NCI-H128 (cell line): ENCODE measurements around the gene TDRD1.

Source experiments
- DNase-seq: peaks from one replicate; lab custom pipeline; 2025; ENCODE audit not compliant: unreplicated experiment; lab: John Stamatoyannopoulos, UW

Gene TDRD1

DNA sequence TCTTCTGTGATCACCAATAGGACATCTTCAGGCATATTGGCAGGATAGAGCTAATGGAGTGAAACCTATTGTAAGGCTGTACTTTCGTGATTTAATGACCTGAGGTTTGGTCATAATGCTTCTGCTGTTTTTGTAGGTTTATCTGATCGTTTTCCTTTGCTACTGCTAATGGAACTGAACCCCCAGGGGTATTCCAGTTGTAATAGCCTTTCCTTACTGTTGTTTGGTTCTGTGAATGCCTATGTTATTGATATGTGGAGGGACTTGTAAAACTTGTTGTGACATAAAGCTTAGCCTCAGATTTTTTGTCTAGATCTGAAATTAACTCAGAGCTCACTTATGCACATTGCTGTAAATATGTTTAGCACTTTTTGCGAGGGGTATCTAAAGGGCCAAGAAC, 49.0 kb downstream of the TDRD1 start:
- no peak for DNase-seq

DNA sequence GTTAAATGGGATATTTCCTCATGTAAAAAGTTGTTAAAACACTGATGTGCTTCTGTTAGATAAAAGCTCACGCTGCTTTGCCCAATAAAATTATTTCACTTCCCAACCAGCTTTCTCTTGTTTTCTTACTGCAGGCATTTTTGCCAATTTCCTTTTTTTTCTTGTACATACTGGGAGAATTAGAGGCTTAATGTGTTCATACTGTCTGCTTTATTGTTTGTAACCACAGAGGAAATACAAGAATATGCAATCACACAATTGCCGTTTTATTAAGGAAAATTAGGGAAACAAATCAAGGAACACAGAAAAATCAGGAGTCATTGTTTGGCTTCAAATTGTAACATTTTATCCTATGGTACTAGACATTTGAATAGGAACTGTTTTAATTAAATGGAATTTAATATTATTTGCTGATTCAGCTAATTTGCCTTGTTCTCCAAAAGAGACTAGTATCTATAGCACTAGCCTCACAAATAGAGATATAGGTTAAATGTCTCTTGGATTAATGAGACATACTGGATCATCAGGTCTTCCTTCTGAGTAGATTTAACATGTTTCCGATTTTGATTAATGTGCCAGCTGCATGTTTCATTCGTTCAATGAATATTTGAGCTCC, 53.5 kb downstream of the TDRD1 start:
- no peak for DNase-seq

DNA sequence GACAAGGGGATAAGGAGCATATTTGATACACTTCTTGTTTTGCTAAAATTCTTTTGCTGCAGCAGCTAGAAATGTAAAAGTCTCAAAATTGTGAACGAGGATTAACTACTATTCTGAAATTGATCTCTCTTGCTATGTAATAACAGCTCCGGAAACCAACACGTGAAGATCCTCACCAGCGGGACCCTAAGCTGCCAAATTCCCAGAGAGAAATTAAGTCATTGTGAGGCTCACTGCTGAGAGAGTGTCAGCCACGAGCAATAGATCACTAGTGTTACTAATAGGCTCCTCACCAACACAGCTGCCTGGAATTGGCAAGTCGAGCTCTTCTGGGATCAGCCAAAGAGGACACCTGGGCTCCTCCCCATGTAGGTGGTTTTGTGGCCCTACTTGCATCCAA, 54.3 kb downstream of the TDRD1 start:
- no peak for DNase-seq

DNA sequence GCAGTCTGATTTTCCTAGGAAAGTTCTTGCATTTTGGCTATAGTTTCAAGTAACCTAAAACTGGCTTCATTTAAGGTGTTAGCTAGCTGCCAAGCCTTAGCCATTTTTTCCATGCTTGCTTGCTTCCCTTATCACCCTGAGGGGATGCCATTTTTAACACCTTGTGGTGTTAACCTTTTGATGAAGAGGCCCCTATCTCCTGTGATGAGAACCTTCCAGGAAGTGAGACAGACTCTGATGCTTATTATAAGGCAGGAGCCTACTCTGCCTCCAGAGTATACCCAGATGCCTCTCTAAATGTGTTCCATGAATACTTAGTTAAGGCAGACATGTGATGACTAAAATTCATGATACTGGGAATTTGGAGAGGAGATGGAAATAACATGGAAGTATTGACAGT, 55.0 kb downstream of the TDRD1 start:
- DNase-seq, result no peak

DNA sequence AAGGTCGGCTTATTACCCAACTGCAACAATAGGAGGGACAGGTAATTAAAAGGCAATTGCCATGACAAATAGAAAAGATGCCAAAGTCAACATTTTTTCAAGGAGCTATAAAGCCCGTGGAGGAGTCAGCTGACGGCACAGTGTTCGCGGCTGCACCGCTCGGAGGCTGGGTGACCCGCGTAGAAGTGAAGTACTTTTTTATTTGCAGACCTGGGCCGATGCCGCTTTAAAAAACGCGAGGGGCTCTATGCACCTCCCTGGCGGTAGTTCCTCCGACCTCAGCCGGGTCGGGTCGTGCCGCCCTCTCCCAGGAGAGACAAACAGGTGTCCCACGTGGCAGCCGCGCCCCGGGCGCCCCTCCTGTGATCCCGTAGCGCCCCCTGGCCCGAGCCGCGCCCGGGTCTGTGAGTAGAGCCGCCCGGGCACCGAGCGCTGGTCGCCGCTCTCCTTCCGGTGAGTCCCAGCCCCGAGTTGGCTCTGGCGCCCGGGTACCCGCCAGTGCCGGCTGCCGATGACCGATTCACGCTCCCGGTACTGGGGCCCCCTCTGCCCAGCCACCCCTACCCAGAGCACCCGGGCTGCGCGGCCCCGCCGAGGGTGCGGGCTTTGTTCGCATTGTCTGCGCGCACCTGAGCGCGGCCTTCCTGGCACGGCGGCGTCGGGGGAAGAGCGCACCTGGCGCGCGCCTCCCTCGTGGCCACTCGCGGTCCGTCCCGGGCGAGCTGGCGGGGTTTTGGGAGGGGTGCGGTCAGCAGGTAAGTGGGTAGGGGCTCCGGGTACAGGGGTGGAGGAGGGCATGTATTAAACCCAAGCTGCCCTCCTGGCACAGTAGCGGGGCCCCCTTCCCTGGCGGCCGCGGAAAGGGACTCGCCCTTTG, 60.2 kb downstream of the TDRD1 start, which contains the start of gene VWA2:
Gene VWA2, plus strand, starts transcription at position 138 of the 877 bp plus-strand sequence. CDS start 9,460 bp downstream, outside the sequence.
- no peak for DNase-seq

DNA sequence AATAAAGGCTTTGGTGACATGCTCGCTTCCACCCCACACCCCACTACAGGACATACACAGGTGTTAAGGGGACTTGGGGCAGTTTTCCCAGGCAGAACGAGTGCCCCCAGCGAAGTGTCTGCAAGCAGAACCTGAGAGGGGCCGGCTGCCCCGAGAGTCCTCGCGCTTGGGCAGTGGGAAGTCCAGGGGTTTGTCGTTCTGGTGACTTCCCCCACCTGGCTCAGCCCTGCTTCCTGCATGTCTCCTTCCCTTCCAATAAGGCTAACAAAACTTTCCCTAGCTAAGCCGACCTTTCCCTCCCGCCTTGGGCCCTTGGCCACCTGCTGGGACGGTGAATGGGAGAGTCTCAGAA, 60.8 kb downstream of the TDRD1 start:
- no peak for DNase-seq

DNA sequence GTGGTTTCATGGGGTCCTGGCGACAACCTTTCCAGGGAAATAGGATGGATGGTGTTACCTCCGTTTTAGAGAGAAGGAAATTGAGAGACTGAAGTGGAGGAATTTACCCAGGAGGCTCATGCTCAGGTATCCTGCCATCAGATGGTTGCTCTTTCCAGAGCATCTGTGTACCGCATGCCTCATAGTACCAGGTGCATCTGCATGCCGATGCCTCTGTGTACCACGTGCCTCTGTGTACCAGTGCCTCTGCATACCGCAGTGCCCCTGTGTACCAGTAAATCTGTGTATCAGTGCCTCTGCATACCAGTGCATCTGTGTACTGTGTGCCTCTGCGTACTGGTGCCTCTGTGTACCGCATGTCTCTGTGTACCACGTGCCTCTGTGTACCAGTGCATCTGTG, 63.1 kb downstream of the TDRD1 start:
- no peak for DNase-seq

DNA sequence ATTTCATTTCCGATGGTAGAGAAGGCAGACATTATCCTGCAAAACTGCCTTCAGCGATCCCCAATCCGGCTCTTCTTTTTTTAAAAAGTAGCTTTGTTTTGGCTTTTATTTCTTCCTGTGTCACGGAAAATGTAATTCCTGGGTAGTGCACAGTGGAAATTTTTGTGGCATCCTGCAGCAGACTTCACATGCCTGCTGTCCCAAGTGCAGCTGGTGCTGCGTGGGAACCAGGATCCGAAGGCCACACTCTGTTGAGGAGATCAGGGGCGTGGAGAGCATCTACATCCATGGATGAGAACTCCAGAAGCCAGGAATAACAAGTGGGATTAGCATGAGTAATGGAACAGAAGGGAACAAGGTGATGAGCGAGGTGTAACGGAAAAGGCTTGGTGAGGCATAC, 64.5 kb downstream of the TDRD1 start:
- no peak for DNase-seq

DNA sequence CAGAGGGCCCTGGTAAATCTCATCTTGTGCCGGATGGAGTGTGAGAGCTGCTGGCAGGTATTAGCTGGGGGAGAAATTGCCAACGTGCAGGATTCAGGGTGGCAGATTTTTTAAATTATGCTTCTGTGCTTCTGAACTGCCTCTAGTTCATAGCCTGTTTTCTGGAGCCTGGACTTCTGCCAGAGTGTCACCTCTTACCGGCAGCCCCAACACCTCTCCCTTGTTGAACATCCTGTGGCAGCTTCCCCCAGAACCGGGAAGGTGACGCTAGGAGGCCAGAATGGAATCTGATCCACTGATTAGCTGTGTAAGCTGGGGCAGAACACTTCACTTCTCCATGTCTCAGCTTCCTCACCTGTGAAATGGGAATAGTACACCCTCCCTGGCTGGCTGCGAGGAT, 65.0 kb downstream of the TDRD1 start:
- no peak for DNase-seq

DNA sequence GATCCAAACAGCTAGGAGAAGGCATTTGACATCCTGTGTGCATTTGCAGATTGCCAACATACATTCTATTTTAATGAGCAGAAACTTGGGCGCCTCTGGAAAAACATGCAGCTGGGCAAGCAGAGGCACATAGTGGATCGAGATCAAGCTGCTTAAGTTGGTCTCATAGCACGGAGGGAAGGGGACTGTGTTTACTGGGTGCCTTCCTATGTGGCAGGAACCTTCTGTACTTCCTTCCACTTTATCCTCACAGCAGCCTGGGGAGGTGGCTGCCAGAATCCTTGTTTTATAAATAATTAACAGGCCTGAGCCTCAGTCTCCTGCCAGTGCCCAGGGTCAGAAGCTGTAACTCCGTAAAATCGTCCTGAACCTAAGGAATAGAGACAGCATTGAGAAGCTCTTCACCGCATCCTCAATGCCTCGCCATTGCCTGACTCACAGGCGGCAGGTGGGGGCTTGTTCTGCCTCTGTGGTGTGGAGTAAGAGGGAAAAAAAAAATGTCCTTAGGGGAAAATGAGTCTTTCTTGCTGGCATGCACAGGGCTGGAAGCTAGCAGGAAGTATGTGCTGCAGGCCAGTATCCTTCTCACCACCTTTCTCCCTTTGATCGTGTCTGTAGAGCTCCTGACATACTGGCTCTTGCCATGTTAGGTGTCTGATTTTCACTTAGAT, 66.1 kb downstream of the TDRD1 start:
- DNase-seq, result no peak

DNA sequence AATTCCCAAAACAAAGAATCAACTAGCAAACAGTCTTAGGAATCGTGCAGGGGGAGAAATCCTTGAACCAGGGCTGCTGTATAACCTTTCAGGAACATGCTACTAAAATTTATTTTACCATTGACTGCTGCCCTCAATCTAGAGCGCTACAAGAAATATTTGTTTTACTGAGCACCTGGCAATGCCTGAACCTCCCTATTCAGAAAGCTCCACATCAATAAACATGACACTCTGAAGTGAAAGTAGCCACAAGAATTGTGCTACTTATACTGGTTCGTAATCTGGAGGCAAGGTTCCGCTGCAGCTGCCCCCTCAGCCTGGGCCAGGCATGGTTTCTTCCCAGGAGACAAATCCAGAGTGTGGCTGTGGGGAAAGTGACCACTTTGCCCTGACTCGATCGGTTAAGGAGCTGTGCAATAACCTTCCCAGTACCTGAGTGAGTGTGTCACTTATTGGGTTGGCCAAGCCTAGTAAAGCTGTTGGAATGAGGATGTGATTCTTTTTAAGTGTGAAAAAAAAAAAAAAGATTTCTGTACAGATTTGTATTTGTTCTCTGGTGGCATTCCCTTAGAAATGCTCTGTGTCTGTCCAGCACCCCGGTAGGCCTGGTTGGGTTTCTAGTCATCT, 67.6 kb downstream of the TDRD1 start:
- DNase-seq, result no peak

DNA sequence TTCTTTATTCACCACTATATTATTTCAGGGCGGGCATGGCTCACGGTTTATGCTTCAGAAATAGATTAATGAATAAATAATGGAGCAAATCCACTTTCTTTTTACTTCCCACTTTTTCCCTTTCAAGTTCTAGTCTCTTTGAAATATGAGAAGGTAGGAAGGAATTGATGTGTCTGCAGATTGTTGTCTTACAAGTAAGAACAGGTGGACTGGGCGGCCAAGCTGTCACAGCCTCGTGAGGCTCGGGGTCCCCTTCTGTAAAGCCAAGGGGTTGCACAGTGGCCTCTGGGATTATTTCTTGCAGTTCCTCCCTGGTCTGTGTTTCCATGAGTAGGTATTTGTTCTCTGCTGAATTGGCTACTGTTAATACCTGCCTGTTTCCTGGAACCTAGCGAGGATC, 71.1 kb downstream of the TDRD1 start:
- DNase-seq, result no peak

DNA sequence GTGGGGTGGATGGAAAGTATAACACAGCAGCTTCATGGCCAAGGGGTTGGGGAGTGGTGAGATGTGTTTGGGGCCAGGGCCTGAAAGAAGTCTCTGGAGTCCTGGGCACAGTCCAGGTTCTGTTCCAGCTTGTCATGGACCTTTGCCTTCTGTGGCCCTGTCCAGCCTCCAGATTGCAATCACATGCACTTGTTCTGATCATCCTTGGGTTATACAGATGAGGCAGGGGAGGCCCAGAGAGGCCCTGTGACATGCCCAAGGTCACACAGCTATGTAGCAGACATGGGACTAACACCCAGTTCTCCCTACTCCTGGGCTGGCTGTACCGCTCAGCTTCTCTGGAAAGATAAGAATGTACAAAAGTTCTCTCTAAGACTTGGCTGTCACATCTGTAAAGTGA, 71.6 kb downstream of the TDRD1 start:
- no peak for DNase-seq

DNA sequence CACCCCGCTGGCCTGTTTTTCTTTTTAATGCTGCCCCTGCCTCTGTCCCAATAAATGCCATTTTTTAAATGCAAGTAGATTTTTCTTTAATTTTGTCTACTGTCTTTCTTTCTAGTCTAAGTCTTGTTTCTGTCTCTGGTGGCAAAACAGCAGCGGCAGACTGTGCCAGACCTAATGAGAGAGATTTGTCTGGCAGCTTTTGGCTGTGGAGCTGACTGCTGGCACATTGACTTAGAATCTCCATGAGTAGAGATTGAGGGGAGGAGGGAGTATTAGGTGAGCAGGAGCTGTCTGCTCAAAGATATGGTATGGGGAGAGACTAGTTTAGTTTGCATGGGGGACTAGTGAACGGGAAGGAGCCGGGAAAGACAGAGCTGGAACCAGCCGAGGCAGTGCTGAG, 72.9 kb downstream of the TDRD1 start:
- no peak for DNase-seq

DNA sequence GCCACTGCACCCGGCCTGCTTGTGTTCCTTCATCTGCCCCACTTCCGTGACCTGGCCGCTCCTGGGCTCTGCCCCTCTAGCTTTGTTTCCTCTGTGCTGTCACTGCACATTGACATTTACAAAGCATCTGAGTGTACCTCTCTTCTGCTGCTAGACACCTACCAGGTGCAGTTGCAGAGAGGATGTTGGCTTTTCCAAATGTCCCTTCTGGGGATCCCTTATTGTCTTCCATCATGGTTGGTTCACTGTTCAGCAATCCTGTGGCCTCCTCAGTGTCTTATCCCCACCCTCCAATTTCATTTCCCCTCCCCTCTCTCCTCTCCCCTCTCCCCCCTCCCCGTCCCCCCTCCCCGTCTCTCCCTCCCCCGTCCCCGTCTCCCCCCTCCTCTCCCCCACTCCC, 73.7 kb downstream of the TDRD1 start:
- DNase-seq, result no peak

DNA sequence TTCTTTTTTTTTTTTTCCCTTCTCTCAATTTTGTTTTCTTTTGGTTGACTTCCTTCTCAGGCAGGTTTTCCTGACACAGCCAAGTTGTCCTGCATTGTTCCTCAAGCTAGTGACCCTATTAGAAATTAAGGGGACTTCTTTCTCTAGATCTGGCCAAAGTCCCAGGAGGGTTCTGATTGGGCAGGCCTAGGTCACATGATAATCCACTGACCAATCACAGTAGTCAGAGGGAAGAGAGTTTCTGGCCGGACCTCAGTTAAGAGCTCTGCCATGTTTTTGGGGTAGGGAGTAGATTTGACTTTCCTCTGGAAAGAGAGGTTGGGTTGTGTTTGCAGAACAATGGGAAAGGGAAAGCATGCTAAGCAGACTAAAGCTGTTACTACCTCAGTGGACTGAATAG, 76.1 kb downstream of the TDRD1 start:
- DNase-seq, result no peak

DNA sequence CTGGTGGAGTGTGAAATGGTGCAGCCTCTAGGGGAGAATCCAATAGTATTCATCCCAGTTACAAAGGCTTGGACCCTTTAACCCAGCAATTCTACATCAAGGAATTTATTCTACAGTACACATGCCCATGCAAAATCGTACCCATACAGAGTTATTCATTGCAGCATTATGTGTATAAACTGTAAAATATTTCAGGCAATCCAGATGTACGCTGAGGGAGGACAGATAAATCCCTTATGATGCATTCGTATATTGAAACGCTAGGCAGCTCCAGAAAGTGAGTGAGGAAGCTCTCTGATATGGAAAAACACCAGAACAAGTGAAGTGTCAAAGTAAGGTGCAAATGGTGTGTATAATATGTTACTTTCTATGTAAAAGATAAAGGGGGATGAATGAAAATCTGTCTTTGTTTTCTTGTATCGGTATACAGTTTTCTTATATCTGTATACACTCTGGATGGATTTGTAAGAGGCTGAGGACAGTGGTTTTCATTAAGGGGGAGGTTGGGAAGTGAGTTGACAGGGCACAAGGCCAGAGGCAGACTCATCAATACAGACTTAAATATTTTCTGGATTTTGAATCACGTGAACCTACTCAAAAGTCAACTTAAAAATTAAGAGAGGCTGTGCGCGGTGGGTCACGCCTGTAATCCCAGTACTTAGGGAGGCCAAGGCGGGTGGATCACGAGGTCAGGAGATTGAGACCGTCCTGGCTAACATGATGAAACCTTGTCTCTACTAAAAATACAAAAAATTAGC, 77.0 kb downstream of the TDRD1 start:
- DNase-seq, result no peak

DNA sequence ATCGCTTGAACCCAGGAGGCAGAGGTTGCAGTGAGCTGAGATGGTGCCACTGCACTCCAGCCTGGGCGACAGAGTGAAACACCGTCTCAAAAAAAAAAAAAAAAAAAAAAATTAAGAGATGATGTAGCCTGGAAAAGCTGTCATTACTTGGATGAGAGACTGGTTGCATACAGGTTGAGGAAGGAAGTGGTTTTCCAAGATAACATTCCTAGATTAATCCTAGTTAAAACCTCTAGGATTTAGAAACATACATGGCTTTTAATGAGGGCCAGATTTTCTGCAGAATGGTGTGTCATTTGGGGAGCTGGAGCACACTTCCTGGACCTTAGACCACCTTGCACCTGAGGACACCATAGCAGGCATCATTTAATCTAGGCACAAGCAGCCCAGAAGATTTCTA, 77.7 kb downstream of the TDRD1 start:
- no peak for DNase-seq

DNA sequence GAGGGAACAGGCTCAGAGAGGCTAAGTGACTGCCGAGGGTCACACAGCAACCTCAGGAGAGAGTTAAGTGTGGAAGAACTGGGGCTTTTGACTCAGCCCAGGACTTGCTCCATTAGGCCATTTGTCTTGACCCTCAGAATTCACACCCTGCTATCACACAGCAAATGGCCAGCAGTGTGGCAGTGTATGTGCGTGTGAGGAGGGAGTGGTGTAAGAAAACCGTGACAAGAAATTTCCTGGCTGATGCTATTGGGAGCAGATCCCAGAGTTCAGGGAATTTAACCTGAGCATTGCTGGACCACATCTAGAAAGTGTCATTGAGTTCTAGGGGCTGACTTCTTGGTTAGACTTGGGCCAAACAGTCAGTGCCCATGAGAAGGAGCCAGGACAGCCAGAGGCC, 78.3 kb downstream of the TDRD1 start:
- DNase-seq, result no peak

DNA sequence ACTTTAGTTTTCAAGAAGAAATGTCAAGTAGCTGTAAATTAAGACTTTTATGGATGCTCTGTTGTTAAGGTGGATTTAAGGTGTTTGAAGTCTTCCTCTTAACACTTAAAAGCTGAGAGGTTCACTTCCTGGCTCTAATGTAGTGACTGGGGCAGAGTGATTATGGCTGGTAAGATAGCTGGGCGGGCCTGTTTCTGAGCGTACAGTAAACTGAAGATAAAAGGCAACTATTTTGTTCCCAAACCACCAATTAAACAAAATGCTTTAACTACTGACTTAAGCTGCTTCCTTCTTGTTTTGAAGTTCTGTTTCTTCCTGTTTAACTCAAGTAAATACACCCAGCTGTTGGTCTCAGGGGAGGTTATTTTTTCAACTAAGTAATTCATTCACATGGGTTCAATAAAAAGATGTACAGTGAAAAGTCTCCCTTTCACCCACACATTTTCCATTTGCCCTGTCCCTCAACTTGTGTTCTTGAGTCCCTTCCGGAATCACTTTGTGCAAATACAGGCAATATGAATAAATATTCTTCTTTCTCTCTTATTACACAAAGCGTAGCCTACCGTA, 79.2 kb downstream of the TDRD1 start:
- DNase-seq, result no peak

DNA sequence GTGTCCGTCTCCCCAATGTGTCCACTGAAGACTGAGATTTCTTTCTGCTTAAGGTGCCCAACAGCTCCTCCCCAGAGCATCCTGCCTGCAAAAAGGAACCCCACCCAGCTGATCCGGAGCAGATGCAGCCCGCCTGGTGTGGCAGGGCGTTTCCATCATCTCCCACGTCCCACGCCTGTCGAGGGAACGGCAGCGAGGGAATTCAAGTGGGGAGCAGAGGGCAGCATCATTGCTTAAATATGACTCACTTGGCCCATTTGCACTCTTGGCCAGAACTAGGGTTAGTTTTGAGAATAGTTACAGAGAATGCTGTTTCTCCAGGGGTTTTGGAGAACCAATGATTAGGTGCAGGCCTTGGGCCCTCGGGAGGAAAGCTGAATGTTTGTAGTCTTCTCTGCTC, 80.7 kb downstream of the TDRD1 start:
- no peak for DNase-seq
